ENCODE data around the gene CCNG1. TPM values are rescaled to one million over a fixed set of nuclear protein-coding genes. Genes with fewer than 3 reads are reported as not detected.

CCNG1 gene
- total RNA-seq, 4 donors from 2014 or later = 51.8 to 112 (median 69.2) TPM

- WGBS, 2 donors = 0% methylated on average over 11 to 21 of the region's 23 CpGs
- peaks cover 12 to 45% (median 18%) of the 10 kb centered on the region in 3 donors for H3K4me1 ChIP-seq
- peaks cover 0 to 13% (median 0%) of the 10 kb centered on the region in 3 donors for H3K36me3 ChIP-seq
- no peak for DNase-seq
- H3K27me3 ChIP-seq = no peaks in the 10 kb centered on the region
- TF ChIP-seq POLR2A (IDR thresholded peaks at IDR 0.05) (peak in 2 of 4 donors; percentile 25 to 26), CTCF (IDR thresholded peaks at IDR 0.05) (no peak)
- intact Hi-C loops (cut with DNase I) = no loop called here
- H3K4me3 ChIP-seq = peak within 1 kb of the TSS; percentile 57 to 82 (median 74)
- H3K9me3 ChIP-seq = no peaks in the 10 kb centered on the region
- peak within 1 kb of the TSS; percentile 92 to 97 (median 96) for H3K27ac ChIP-seq
Observed at GRCh38 chr5:163460562-163461171, 23.3 kb downstream of the CCNG1 start, which contains the start of gene HMMR. TSS of gene HMMR (plus strand) at chr5:163460632. CDS start at chr5:163460693, 61 bp downstream.

- Histone ChIP-seq H3K27ac (peak overlapping the region in 3 of 4 donors; percentile 92 to 97 (median 95)), H3K9me3 (no peaks in the 10 kb centered on the region), H3K4me3 (no peak overlapping the region), H3K27me3 (no peaks in the 10 kb centered on the region), H3K36me3 (no peaks in the 10 kb centered on the region), H3K4me1 (peaks cover 12 to 38% (median 18%) of the 10 kb centered on the region in 3 donors)
- intact Hi-C loops (cut with DNase I) = no loop called here
- TF ChIP-seq CTCF (IDR thresholded peaks at IDR 0.05) = no peak
- DNase-seq = no peak
Observed at GRCh38 chr5:163463063-163463435, 25.7 kb downstream of the CCNG1 start.

GRCh38 chr5:163467682-163468081, 30.3 kb downstream of the CCNG1 start:
- Histone ChIP-seq H3K27ac (no peak overlapping the region), H3K36me3 (no peaks in the 10 kb centered on the region), H3K27me3 (no peaks in the 10 kb centered on the region), H3K4me1 (peaks cover 0 to 4% (median 3%) of the 10 kb centered on the region in 3 donors), H3K9me3 (no peaks in the 10 kb centered on the region), H3K4me3 (no peak overlapping the region)
- no peak for DNase-seq
- WGBS, 2 donors = 82 to 86% methylated on average over 4 of the region's 4 CpGs
- TF ChIP-seq CTCF (IDR thresholded peaks at IDR 0.05) (no peak), POLR2A (IDR thresholded peaks at IDR 0.05) (no peak)
- intact Hi-C loops (cut with DNase I) = no loop called here

- Histone ChIP-seq H3K27me3 (no peaks in the 10 kb centered on the region), H3K27ac (no peak overlapping the region), H3K9me3 (no peaks in the 10 kb centered on the region), H3K36me3 (peaks cover 0 to 4% (median 0%) of the 10 kb centered on the region in 3 donors), H3K4me1 (no peaks in the 10 kb centered on the region), H3K4me3 (no peak overlapping the region)
- intact Hi-C loops (cut with DNase I) = no loop called here
- 80 to 87% methylated on average over 3 of the region's 3 CpGs for WGBS, 2 donors
- DNase-seq = no peak
- TF ChIP-seq POLR2A (IDR thresholded peaks at IDR 0.05) (no peak), CTCF (IDR thresholded peaks at IDR 0.05) (peak in 4 of 6 experiments; percentile 43 to 56 (median 44))
Observed at GRCh38 chr5:163473635-163474243, 36.3 kb downstream of the CCNG1 start.

DNA sequence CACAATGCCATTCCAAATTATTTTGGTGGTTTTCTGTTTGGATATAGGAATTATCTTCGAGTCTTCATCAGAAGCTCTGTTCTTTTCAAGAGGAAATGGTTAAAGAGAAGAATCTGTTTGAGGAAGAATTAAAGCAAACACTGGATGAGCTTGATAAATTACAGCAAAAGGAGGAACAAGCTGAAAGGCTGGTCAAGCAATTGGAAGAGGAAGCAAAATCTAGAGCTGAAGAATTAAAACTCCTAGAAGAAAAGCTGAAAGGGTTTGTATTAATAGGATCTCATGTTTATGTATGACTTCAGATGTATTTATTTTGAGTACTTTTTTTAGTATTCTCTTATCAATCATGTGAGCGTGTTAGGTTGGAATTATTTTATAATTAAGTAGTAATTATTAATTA, 38.0 kb downstream of the CCNG1 start:
- no peak overlapping the region for H3K4me3 ChIP-seq
- no peaks in the 10 kb centered on the region for H3K9me3 ChIP-seq
- no peaks in the 10 kb centered on the region for H3K4me1 ChIP-seq
- no peak for TF ChIP-seq POLR2A (IDR thresholded peaks at IDR 0.05)
- no peak for TF ChIP-seq CTCF (IDR thresholded peaks at IDR 0.05)
- 65 to 72% methylated on average over 2 of the region's 2 CpGs for WGBS, 2 donors
- intact Hi-C loops (cut with DNase I) = no loop called here
- peaks cover 0 to 4% (median 0%) of the 10 kb centered on the region in 3 donors for H3K36me3 ChIP-seq
- H3K27me3 ChIP-seq = no peaks in the 10 kb centered on the region
- no peak for DNase-seq
- no peak overlapping the region for H3K27ac ChIP-seq

Measured in esophagus squamous epithelium (tissue), 5 donors.